Ammon's horn (tissue), 1 donor: ENCODE measurements around the gene LRP1.
A peak's percentile ranks its signal among the peaks of the same experiment; 100 is the strongest.

Experiments used
- DNase-seq: peaks from one replicate; pipeline ENCODE4 v3.0.0-alpha.2; 2016; ENCODE audit warnings: low spot score

Gene LRP1

GRCh38 chr12:57194253-57194652 is 66.0 kb downstream of the LRP1 start:
- DNase-seq = no peak

GRCh38 chr12:57195186-57195585 is 66.9 kb downstream of the LRP1 start:
- DNase-seq = no peak

- DNase-seq = no peak
These were observed 67.5 kb downstream of the LRP1 start for GRCh38 chr12:57195611-57196371.

- no peak for DNase-seq
These were observed 68.2 kb downstream of the LRP1 start for GRCh38 chr12:57196439-57196838.

GRCh38 chr12:57196956-57197355 is 68.7 kb downstream of the LRP1 start:
- DNase-seq = no peak

- DNase-seq = no peak
These were observed 70.0 kb downstream of the LRP1 start for GRCh38 chr12:57198329-57198728.

GRCh38 chr12:57199191-57199590 is 70.9 kb downstream of the LRP1 start:
- no peak for DNase-seq

- no peak for DNase-seq
These were observed 72.2 kb downstream of the LRP1 start for GRCh38 chr12:57200497-57200896.

GRCh38 chr12:57201219-57201618 is 72.9 kb downstream of the LRP1 start:
- no peak for DNase-seq

GRCh38 chr12:57201631-57202030 is 73.3 kb downstream of the LRP1 start:
- DNase-seq = no peak

GRCh38 chr12:57202321-57202720 is 74.0 kb downstream of the LRP1 start:
- no peak for DNase-seq

- no peak for DNase-seq
These were observed 74.9 kb downstream of the LRP1 start for GRCh38 chr12:57203201-57203600.

GRCh38 chr12:57203791-57204190 is 75.5 kb downstream of the LRP1 start:
- no peak for DNase-seq

- DNase-seq = no peak
These were observed 76.2 kb downstream of the LRP1 start for GRCh38 chr12:57204454-57204853.

- DNase-seq = no peak
These were observed 76.9 kb downstream of the LRP1 start for GRCh38 chr12:57205186-57205585.

- DNase-seq = no peak
These were observed 77.6 kb downstream of the LRP1 start for GRCh38 chr12:57205931-57206330.

- DNase-seq = no peak
These were observed 79.7 kb downstream of the LRP1 start for GRCh38 chr12:57207731-57208630.

- peak; percentile 77 for DNase-seq
These were observed 80.5 kb downstream of the LRP1 start for GRCh38 chr12:57208631-57209282.

- DNase-seq = no peak
These were observed 81.6 kb downstream of the LRP1 start for GRCh38 chr12:57209916-57210315.

- DNase-seq = no peak
These were observed 82.2 kb downstream of the LRP1 start for GRCh38 chr12:57210461-57210860.

GRCh38 chr12:57210926-57211692 is 82.8 kb downstream of the LRP1 start:
- no peak for DNase-seq
